Hepatocyte (in vitro differentiated cells): Measurements from ENCODE around the gene IVD. TPM values are rescaled to one million over a fixed set of nuclear protein-coding genes. Genes with fewer than 3 reads are reported as not detected.
A peak's percentile ranks its signal among the peaks of the same experiment; 100 is the strongest.

ENCODE experiments used
- DNase-seq: peaks from one replicate; pipeline ENCODE4 v3.0.0-alpha.2; 2016; ENCODE audit warnings: low spot score
- H2AFZ ChIP-seq: fragments of 200-600 bp; sonication (generic); 2 replicates; pipeline ENCODE4 v1.6.0; 2016; ENCODE audit warnings: antibody characterized with exemption, mild to moderate bottlenecking
- H3K27ac ChIP-seq: fragments of 200-600 bp; sonication (generic); 2 replicates; pipeline ENCODE4 v1.5.1; 2016; ENCODE audit warnings: mild to moderate bottlenecking
- H3K27me3 ChIP-seq: fragments of 200-600 bp; sonication (generic); 2 replicates; pipeline ENCODE4 v1.6.1; 2016
- H3K36me3 ChIP-seq: fragments of 200-600 bp; sonication (generic); replicated peaks from 2 replicates; pipeline ENCODE4 v1.5.1; 2016; ENCODE audit warnings: low read depth; ENCODE audit not compliant: insufficient read depth
- H3K4me1 ChIP-seq: fragments of 200-600 bp; sonication (generic); 2 replicates; pipeline ENCODE4 v1.5.1; 2016; ENCODE audit warnings: mild to moderate bottlenecking, moderate library complexity; ENCODE audit not compliant: insufficient read depth
- H3K4me2 ChIP-seq: fragments of 200-600 bp; sonication (generic); 2 replicates; pipeline ENCODE4 v1.6.0; 2016
- H3K4me3 ChIP-seq: fragments of 200-600 bp; sonication (generic); 2 replicates; pipeline ENCODE4 v1.5.1; 2016; ENCODE audit warnings: mild to moderate bottlenecking
- H3K79me2 ChIP-seq: fragments of 200-600 bp; sonication (generic); 2 replicates; pipeline ENCODE4 v1.6.0; 2017; ENCODE audit warnings: mild to moderate bottlenecking
- H3K9me2 ChIP-seq: fragments of 200-600 bp; sonication (generic); replicated peaks from 2 replicates; pipeline ENCODE4 v1.6.0; 2017; ENCODE audit warnings: mild to moderate bottlenecking; ENCODE audit not compliant: insufficient read depth
- H3K9me3 ChIP-seq: fragments of 200-600 bp; sonication (generic); 2 replicates; pipeline ENCODE4 v1.5.1; 2016; ENCODE audit warnings: low read depth, mild to moderate bottlenecking
- H4K20me1 ChIP-seq: fragments of 200-600 bp; sonication (generic); 2 replicates; pipeline ENCODE4 v1.6.0; 2016; ENCODE audit warnings: mild to moderate bottlenecking; ENCODE audit not compliant: insufficient read depth, poor library complexity, severe bottlenecking
- EZH2 ChIP-seq: fragments of 200-600 bp; sonication (generic); IDR thresholded peaks from 2 replicates; pipeline ENCODE4 v1.6.1; 2016; ENCODE audit warnings: antibody characterized with exemption, mild to moderate bottlenecking, borderline replicate concordance
- EZH2phosphoT487 ChIP-seq: fragments of 200-600 bp; sonication (generic); IDR thresholded peaks from one replicate; pipeline ENCODE4 v1.6.1; 2018; ENCODE audit warnings: antibody characterized with exemption, mild to moderate bottlenecking, low read depth, moderate library complexity; ENCODE audit not compliant: unreplicated experiment, severe bottlenecking
- WGBS: methylation state at CpG from one replicate; pipeline ENCODE4 v1.1.6; 2016; ENCODE audit warnings: low lambda C conversion rate; ENCODE audit errors: missing lambda C conversion rate; 5-methylcytosine and 5-hydroxymethylcytosine counted together
- polyA plus RNA-seq: library from polyadenylated mRNA; unstranded; fragments of >200 nt; fragmentation: Nextera tagmentation; extraction: Ambion mirVana; gene quantifications from 2 replicates; pipeline ENCODE4 v1.2.1, GENCODE V29; 2016
- total RNA-seq: library from RNA; depleted of rRNA; stranded (reverse); fragments of >200 nt; gene quantifications from 2 replicates; pipeline ENCODE4 v1.2.3, GENCODE V29; 2014
- TF ChIP-seq, protein P1 (sequence below): fragments of 200-600 bp; sonication (generic); IDR thresholded peaks from 2 replicates; pipeline ENCODE4 v1.5.1; 2016; ENCODE audit warnings: antibody characterized with exemption, mild to moderate bottlenecking; ENCODE audit not compliant: poor library complexity

Gene IVD
- total and polyA plus RNA-seq, 2 experiments from 2014 or later, result 31.5 to 71.6 TPM

DNA sequence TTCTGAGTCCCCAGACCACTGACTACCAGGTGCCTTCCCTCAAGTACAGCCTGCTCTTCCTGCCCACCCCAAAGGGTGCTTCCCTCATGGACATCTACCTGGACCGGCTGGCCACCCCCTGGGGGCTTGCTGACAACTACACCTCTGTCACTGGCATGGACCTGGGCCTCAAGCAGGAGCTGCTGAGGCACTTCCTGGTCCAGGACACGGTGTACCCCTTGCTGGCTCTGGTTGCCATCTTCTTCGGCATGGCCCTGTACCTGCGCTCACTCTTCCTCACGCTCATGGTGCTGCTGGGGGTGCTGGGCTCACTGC is 38.3 kb upstream of the IVD start:
- no peaks in the 10 kb centered on the region for H4K20me1 ChIP-seq
- H2AFZ ChIP-seq, result no peak overlapping the region
- no peak for DNase-seq
- H3K9me3 ChIP-seq, result no peaks in the 10 kb centered on the region
- H3K36me3 ChIP-seq, result no peaks in the 10 kb centered on the region
- TF ChIP-seq EZH2phosphoT487 (no peak), EZH2 (no peak)
- TF ChIP-seq, protein P1, sequence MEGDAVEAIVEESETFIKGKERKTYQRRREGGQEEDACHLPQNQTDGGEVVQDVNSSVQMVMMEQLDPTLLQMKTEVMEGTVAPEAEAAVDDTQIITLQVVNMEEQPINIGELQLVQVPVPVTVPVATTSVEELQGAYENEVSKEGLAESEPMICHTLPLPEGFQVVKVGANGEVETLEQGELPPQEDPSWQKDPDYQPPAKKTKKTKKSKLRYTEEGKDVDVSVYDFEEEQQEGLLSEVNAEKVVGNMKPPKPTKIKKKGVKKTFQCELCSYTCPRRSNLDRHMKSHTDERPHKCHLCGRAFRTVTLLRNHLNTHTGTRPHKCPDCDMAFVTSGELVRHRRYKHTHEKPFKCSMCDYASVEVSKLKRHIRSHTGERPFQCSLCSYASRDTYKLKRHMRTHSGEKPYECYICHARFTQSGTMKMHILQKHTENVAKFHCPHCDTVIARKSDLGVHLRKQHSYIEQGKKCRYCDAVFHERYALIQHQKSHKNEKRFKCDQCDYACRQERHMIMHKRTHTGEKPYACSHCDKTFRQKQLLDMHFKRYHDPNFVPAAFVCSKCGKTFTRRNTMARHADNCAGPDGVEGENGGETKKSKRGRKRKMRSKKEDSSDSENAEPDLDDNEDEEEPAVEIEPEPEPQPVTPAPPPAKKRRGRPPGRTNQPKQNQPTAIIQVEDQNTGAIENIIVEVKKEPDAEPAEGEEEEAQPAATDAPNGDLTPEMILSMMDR, result no peak
- no peaks in the 10 kb centered on the region for H3K27me3 ChIP-seq
- peak overlapping the region; percentile 87 for H3K4me2 ChIP-seq
- no peak overlapping the region for H3K27ac ChIP-seq
- H3K4me3 ChIP-seq, result no peak overlapping the region
- peaks cover 6% of the 10 kb centered on the region for H3K4me1 ChIP-seq
- no peaks in the 10 kb centered on the region for H3K79me2 ChIP-seq
- H3K9me2 ChIP-seq, result no peaks in the 10 kb centered on the region
- 93% methylated on average over 5 of the region's 5 CpGs for WGBS

GRCh38 chr15:40367686-40368611 is 37.6 kb upstream of the IVD start:
- H3K27ac ChIP-seq, result no peak overlapping the region
- DNase-seq, result peak; percentile 95
- peaks cover 6% of the 10 kb centered on the region for H3K4me1 ChIP-seq
- no peaks in the 10 kb centered on the region for H4K20me1 ChIP-seq
- no peaks in the 10 kb centered on the region for H3K79me2 ChIP-seq
- H3K27me3 ChIP-seq, result no peaks in the 10 kb centered on the region
- WGBS, result 25% methylated on average over 81 of the region's 91 CpGs
- no peaks in the 10 kb centered on the region for H3K9me3 ChIP-seq
- H3K36me3 ChIP-seq, result no peaks in the 10 kb centered on the region
- TF ChIP-seq, protein P1, result peak; percentile 79
- no peak for TF ChIP-seq EZH2
- H2AFZ ChIP-seq, result peak overlapping the region; percentile 78
- H3K9me2 ChIP-seq, result no peaks in the 10 kb centered on the region
- no peak overlapping the region for H3K4me3 ChIP-seq
- H3K4me2 ChIP-seq, result peak overlapping the region; percentile 87

GRCh38 chr15:40368719-40369473 is 36.7 kb upstream of the IVD start:
- no peak for DNase-seq
- Histone ChIP-seq H3K27ac (no peak overlapping the region), H3K9me2 (no peaks in the 10 kb centered on the region), H3K9me3 (no peaks in the 10 kb centered on the region), H3K79me2 (no peaks in the 10 kb centered on the region), H3K4me2 (no peak overlapping the region), H3K4me3 (no peak overlapping the region), H3K4me1 (peaks cover 6% of the 10 kb centered on the region), H4K20me1 (no peaks in the 10 kb centered on the region), H3K27me3 (no peaks in the 10 kb centered on the region), H3K36me3 (no peaks in the 10 kb centered on the region), H2AFZ (no peak overlapping the region)
- no peak for TF ChIP-seq EZH2phosphoT487
- TF ChIP-seq, protein P1, result no peak
- TF ChIP-seq EZH2, result no peak
- WGBS, result 99% methylated on average over 22 of the region's 24 CpGs
